HG03159 (cell line): ENCODE measurements around the gene MUSTN1.

ENCODE experiments used
- ATAC-seq: cut with Tn5 transposase; IDR thresholded peaks from one replicate; pipeline ENCODE4 v1.9.1; 2021; ENCODE audit warnings: mild to moderate bottlenecking, moderate library complexity; ENCODE audit not compliant: unreplicated experiment

MUSTN1 gene

GRCh38 chr3:52809662-52810377 is 25.0 kb downstream of the MUSTN1 start:
- no peak for ATAC-seq

DNA sequence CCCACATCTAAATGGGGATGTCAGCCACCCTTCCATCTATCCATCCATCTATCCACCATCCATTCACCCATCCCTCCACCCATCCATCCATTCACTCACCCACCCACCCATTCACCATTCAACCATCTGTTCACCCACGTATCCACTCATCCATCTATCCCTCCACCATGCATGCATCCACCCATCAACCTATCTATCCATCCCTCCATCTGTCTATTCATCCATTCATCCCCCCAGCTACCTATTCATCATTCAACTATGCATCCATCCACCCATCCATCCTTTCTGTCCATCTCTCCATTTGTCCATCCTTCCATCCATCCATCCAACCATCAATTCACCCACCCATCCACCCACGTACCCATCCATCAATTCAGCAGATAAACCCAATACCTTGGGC is 25.7 kb downstream of the MUSTN1 start:
- ATAC-seq, result no peak

DNA sequence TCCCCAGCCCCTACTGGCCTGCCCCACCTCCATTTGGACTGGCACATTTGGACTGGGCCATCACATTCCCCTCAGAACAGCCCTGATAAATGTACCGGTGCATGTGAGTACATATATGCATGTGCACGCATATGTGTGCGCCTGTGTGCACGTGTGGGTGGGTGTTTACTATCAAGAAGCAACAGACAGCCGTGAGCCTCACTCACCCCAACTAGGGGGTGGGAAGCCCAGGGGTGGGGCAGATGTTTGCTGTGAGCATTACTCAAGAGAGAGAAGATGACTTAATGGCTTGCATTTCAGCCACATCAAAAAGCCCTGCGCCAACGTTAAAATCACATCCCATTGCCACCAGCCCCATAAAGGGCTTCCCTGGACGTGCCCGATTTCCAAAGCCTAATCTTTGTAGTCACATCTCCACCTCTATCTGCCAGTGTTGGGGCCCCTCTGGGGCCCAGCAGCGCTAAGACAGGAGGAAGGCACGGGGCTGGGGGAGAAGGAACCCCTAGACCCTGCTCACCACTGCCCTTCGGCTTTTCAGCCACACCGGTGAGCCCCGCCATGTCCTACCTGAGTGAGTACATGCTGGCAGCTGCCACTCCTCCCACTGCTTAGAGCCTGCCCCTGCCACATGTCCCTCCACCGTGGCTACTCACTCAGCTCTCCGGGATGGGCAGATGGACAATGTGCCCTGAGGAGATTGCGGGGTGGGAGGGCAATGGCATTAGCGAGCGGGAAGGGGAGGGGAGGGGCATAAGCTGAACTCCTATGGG is 29.4 kb downstream of the MUSTN1 start:
- ATAC-seq, result no peak

GRCh38 chr3:52801839-52802238 is 33.0 kb downstream of the MUSTN1 start:
- ATAC-seq, result no peak

- no peak for ATAC-seq
Observed at GRCh38 chr3:52800079-52800478, 34.7 kb downstream of the MUSTN1 start.

- no peak for ATAC-seq
Observed at GRCh38 chr3:52798978-52799476, 35.8 kb downstream of the MUSTN1 start.

DNA sequence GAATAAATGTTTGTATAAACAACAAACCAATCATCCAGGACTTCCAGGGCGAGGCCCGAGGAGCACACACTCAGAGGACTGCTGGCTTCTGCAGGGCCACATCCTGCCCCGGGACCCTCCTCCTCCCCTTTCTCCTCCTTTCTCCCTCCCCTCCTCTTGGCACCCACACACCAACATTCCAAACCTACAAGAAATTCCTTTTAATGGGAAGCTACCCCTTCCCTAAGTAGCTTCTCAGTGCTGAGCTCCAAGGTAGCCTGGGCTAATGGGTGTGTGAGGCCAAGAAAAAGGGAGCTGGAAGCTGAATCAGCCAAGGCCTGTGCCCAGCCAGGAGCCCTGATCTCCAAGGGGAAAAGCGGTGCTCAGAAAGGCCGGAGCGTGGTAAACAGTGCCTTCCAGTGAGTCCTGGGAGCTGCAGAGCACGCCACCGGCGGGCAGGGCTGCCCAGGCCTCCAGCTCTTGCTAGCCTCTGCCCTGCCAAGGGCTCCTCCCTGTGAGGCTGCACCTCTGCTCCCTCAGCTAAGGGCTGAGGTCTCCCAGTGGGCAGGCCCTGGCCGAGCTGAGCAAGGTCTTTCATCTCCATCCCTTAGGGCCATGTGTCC is 36.3 kb downstream of the MUSTN1 start:
- ATAC-seq, result no peak

GRCh38 chr3:52796411-52796810 is 38.4 kb downstream of the MUSTN1 start:
- no peak for ATAC-seq

- ATAC-seq, result no peak
Observed at GRCh38 chr3:52795298-52795900, 39.4 kb downstream of the MUSTN1 start.

- ATAC-seq, result no peak
Observed at GRCh38 chr3:52794612-52795099, 40.2 kb downstream of the MUSTN1 start, which contains the start of gene ITIH3. TSS of gene ITIH3 (plus strand) at chr3:52794796. CDS start at chr3:52794804, 8 bp downstream.

GRCh38 chr3:52793702-52794611 is 40.9 kb downstream of the MUSTN1 start:
- ATAC-seq, result no peak

DNA sequence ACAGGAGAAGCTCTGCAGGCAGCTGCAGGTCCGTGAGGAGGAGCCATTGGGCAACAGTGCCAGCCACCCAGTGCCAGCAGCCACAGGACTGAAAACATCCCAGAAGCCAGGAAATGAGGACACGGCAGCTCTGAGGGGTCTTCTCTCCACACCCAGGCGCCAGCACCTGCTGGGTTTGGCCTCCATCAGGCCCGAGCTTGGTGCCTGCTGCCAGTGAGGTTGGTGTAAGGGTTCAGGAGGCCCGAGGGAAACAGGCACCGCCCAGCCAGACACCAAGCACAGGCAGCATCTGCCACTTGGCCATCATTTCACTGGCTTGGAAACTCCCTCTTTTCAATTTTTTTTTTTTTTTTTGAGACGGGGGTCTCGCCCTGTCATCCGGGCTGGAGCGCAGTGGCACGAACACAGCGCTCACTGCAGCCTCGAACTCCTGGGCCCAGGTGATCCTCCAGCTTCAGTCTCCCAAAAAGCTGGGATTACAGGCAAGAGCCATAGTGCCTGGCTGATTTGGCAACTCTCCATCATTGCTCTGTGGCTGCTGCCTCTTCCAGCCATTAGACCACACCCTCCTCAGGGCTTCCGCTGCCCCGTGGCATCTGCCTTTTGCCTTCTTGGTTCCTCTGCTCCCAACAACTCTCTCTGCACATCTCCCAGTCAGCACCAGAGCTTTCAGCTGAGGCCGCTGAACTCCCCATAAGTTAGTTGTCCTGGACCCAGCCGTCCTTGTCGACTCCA is 41.7 kb downstream of the MUSTN1 start:
- no peak for ATAC-seq

DNA sequence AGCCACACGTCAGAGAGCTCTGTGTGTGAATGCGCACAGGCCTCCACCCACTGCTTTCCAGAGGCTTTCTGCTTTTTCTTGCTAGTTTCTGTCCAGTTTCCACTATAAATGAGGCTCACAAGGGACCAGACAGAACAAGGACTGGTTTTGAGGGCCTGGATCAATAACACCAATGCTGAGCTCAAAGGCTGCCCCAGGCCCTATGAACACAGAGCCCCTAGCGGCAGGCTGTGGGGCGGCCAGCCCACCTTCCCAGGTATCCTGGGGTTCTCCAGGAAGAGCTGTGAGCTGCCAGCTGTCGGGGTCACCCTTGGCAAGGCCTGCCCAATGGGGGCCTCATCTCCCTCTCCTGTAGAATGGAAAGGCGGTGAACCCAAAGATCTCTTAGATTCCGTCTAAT is 42.4 kb downstream of the MUSTN1 start:
- no peak for ATAC-seq

DNA sequence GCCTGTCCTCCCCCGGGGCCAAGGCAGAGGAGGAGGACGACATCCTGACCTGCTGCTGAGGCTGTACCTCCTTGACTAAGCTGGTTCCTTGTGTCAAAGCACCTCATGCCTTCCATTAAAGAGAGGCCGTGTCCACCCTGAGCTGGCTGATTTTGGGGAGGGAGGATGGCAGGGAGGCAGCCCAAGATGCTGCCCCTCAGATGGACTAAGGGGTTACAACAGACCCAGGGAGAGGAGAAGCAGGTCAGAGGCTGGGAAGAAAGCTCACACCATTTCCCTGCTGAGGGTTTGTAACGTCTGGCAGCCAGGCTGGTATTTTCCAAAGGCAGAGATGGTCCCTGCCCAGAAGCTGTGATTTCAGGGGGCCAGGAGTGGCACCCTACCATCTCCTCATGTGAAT is 42.9 kb downstream of the MUSTN1 start:
- no peak for ATAC-seq

GRCh38 chr3:52791366-52791765 is 43.5 kb downstream of the MUSTN1 start:
- ATAC-seq, result no peak

DNA sequence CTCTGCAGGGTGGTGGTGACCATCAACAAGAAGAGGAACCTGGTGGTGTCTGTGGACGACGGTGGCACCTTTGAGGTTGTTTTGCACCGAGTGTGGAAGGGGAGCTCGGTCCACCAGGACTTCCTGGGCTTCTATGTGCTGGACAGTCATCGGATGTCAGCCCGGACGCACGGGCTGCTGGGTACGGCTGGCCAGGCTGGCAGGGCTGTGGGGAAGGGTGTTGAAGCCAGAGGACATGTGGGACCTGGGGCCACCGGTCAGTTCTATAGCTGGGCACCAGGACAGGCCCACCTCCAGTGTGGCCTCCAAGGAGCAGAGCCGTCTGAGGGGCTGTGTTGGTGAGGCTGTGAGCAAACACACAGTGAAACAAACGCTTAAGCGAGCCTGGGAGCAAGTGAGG is 44.1 kb downstream of the MUSTN1 start:
- ATAC-seq, result no peak

DNA sequence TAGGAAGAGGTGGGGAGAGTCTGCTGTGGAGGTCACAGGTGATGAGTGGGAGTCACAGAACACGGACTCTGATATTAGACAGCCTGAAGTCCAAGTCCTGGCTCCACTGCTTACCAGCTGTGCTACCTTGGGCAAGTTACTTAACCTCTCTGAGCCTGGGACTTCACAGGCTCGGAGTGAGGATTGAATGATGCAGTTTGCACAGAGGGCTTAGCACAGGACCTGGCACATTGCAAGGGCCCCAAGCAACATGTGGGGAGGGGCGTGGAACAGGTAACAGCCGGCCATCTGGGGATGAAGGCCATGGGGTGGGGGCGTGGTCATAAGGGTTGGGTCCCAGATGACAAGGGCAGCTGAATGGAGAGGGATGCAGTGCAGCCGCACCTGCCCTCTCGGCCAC is 44.5 kb downstream of the MUSTN1 start:
- ATAC-seq, result no peak

DNA sequence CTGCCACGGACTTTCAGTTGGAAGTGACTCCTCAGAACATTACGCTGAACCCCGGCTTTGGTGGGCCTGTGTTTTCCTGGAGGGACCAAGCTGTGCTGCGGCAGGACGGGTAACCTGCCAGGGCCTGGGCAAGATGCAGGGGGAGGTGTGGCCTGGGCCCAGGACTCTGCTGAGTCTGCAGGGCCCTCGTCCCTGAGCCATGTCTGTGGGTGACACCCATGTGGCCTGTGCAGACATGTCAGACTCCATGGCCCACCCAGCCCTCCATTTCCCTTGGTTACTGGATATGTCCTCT is 45.1 kb downstream of the MUSTN1 start:
- no peak for ATAC-seq

DNA sequence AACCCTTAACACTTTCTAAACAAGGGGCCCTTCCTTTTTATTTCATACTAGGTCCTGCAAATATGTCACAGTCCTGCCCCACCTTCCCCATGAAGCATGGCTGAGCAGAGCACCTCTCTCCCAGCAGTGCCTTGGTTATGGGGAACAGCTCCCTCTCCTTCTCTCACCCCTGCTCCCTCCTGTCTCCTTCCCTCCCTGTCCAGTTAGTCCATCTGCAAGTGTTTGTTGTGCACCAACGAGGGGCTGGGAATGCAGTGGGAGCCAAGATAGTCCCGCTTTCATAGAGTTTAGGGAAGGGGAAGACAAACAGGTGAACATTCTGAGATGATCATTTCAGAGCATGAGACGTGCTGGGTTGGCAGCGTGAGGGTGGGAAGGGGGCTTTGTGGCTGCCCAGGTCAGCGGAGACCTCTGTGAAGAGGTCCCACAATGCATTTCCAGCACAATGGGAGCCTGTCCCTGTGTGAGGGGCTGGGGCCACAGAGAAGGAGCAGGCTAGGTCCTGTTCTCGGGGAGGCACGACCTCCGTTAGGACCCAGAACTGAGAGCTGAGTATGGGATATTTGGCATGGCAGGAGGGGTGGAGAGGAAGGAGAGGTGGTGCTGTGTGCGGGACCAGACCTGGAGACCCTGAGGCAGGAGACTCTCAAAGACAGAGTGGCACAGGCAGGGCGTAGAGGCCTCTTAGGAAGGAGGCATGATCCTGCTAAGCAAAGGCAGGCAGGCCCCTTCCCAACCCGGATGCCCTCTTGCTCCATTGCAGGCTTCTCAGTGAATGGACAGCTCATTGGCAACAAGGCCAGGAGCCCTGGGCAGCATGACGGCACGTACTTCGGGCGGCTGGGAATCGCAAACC is 45.7 kb downstream of the MUSTN1 start:
- no peak for ATAC-seq
